OCI-LY1 (cell line): ENCODE measurements around the gene VEZF1.

Experiments
- EZH2 ChIP-seq: fragments of 200-600 bp; sonication (generic), shearing (Covaris generic); IDR thresholded peaks from 2 replicates; pipeline ENCODE4 v1.8.0; 2017; ENCODE audit warnings: borderline replicate concordance, mixed run types, mild to moderate bottlenecking, antibody characterized with exemption, low read length, moderate library complexity, mixed read lengths
- TF ChIP-seq, protein P1 (sequence below): fragments of 200-600 bp; sonication (generic), shearing (Covaris generic); IDR thresholded peaks from 2 replicates; pipeline ENCODE4 v1.5.1; 2017; ENCODE audit warnings: mild to moderate bottlenecking, antibody characterized with exemption, low read length, moderate library complexity, mixed read lengths

DNA sequence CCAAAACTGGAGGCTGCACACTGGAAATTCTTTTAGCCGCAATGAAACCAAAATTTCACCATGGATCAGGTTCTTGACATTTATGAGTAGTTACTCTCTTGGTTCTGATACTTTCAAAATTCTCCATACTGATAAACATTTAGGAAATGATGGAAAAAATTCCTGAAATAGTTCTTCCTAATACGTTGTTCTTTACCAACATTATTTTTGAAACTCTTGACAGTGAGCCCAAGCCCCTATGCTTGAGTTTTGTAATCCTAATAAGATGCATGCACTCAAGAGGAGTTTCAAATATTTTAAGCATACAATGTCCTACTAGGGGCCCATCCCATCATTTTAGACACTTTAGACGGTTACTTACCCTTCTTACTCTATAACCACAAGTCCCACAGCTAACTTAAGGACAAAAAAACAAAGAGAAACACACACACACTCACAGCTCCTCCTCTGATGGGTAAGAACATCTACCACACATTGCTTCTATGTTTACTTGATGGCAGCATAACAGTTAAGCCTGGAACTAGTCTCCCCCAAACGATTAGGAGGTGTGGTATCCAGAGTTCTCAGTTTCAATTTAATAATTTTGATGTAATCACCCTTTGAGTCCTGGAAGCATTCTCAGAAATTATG lies 3.7 kb downstream of the VEZF1 start:
- TF ChIP-seq, protein P1, sequence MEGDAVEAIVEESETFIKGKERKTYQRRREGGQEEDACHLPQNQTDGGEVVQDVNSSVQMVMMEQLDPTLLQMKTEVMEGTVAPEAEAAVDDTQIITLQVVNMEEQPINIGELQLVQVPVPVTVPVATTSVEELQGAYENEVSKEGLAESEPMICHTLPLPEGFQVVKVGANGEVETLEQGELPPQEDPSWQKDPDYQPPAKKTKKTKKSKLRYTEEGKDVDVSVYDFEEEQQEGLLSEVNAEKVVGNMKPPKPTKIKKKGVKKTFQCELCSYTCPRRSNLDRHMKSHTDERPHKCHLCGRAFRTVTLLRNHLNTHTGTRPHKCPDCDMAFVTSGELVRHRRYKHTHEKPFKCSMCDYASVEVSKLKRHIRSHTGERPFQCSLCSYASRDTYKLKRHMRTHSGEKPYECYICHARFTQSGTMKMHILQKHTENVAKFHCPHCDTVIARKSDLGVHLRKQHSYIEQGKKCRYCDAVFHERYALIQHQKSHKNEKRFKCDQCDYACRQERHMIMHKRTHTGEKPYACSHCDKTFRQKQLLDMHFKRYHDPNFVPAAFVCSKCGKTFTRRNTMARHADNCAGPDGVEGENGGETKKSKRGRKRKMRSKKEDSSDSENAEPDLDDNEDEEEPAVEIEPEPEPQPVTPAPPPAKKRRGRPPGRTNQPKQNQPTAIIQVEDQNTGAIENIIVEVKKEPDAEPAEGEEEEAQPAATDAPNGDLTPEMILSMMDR, result no peak
- no peak for TF ChIP-seq EZH2
